Hepatocyte (in vitro differentiated cells): ENCODE data around the gene SCAMP3. TPM values are rescaled to one million over a fixed set of nuclear protein-coding genes. Genes with fewer than 3 reads are reported as not detected.

ENCODE experiments used
- DNase-seq: peaks from one replicate; pipeline ENCODE4 v3.0.0-alpha.2; 2016; ENCODE audit warnings: low spot score
- H2AFZ ChIP-seq: fragments of 200-600 bp; sonication (generic); 2 replicates; pipeline ENCODE4 v1.6.0; 2016; ENCODE audit warnings: antibody characterized with exemption, mild to moderate bottlenecking
- H3K27ac ChIP-seq: fragments of 200-600 bp; sonication (generic); 2 replicates; pipeline ENCODE4 v1.5.1; 2016; ENCODE audit warnings: mild to moderate bottlenecking
- H3K27me3 ChIP-seq: fragments of 200-600 bp; sonication (generic); 2 replicates; pipeline ENCODE4 v1.6.1; 2016
- H3K36me3 ChIP-seq: fragments of 200-600 bp; sonication (generic); replicated peaks from 2 replicates; pipeline ENCODE4 v1.5.1; 2016; ENCODE audit warnings: low read depth; ENCODE audit not compliant: insufficient read depth
- H3K4me1 ChIP-seq: fragments of 200-600 bp; sonication (generic); 2 replicates; pipeline ENCODE4 v1.5.1; 2016; ENCODE audit warnings: mild to moderate bottlenecking, moderate library complexity; ENCODE audit not compliant: insufficient read depth
- H3K4me2 ChIP-seq: fragments of 200-600 bp; sonication (generic); 2 replicates; pipeline ENCODE4 v1.6.0; 2016
- H3K4me3 ChIP-seq: fragments of 200-600 bp; sonication (generic); 2 replicates; pipeline ENCODE4 v1.5.1; 2016; ENCODE audit warnings: mild to moderate bottlenecking
- H3K79me2 ChIP-seq: fragments of 200-600 bp; sonication (generic); 2 replicates; pipeline ENCODE4 v1.6.0; 2017; ENCODE audit warnings: mild to moderate bottlenecking
- H3K9me2 ChIP-seq: fragments of 200-600 bp; sonication (generic); replicated peaks from 2 replicates; pipeline ENCODE4 v1.6.0; 2017; ENCODE audit warnings: mild to moderate bottlenecking; ENCODE audit not compliant: insufficient read depth
- H3K9me3 ChIP-seq: fragments of 200-600 bp; sonication (generic); 2 replicates; pipeline ENCODE4 v1.5.1; 2016; ENCODE audit warnings: low read depth, mild to moderate bottlenecking
- H4K20me1 ChIP-seq: fragments of 200-600 bp; sonication (generic); 2 replicates; pipeline ENCODE4 v1.6.0; 2016; ENCODE audit warnings: mild to moderate bottlenecking; ENCODE audit not compliant: insufficient read depth, poor library complexity, severe bottlenecking
- CTCF ChIP-seq: fragments of 200-600 bp; sonication (generic); IDR thresholded peaks from 2 replicates; pipeline ENCODE4 v1.5.1; 2016; ENCODE audit warnings: antibody characterized with exemption, mild to moderate bottlenecking; ENCODE audit not compliant: poor library complexity
- EZH2 ChIP-seq: fragments of 200-600 bp; sonication (generic); IDR thresholded peaks from 2 replicates; pipeline ENCODE4 v1.6.1; 2016; ENCODE audit warnings: antibody characterized with exemption, mild to moderate bottlenecking, borderline replicate concordance
- EZH2phosphoT487 ChIP-seq: fragments of 200-600 bp; sonication (generic); IDR thresholded peaks from one replicate; pipeline ENCODE4 v1.6.1; 2018; ENCODE audit warnings: antibody characterized with exemption, mild to moderate bottlenecking, low read depth, moderate library complexity; ENCODE audit not compliant: unreplicated experiment, severe bottlenecking
- WGBS: methylation state at CpG from one replicate; pipeline ENCODE4 v1.1.6; 2016; ENCODE audit warnings: low lambda C conversion rate; ENCODE audit errors: missing lambda C conversion rate; 5-methylcytosine and 5-hydroxymethylcytosine counted together
- polyA plus RNA-seq: library from polyadenylated mRNA; unstranded; fragments of >200 nt; fragmentation: Nextera tagmentation; extraction: Ambion mirVana; gene quantifications from 2 replicates; pipeline ENCODE4 v1.2.1, GENCODE V29; 2016
- total RNA-seq: library from RNA; depleted of rRNA; stranded (reverse); fragments of >200 nt; gene quantifications from 2 replicates; pipeline ENCODE4 v1.2.3, GENCODE V29; 2014

The SCAMP3 gene
- total and polyA plus RNA-seq, 2 experiments from 2014 or later, result 45.7 to 114 TPM

DNA sequence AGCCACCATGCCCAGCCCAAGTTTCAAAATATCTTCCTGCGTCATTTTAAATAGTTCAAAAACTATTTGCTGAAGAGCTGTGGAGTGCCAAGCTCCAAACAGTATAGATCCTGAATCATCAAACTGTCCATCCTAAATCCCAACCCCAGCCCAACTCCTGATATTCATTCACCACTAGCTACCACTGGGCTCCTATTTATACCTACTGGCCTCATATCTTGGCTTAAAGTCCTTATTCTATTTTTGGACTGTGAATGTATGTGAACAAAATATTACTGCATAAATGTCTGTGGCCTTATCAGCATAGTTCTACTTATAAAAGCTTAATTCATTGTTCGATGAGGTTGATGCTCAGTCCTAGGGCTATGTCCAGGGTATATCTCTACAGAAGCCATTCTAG, 5.2 kb upstream of the SCAMP3 start:
- Histone ChIP-seq H3K4me3 (no peak overlapping the region), H3K4me2 (no peak overlapping the region), H3K36me3 (no peaks in the 10 kb centered on the region), H3K27me3 (no peaks in the 10 kb centered on the region), H4K20me1 (peaks cover 11% of the 10 kb centered on the region), H3K27ac (no peak overlapping the region), H3K4me1 (peaks cover 8% of the 10 kb centered on the region), H3K79me2 (peaks cover 33% of the 10 kb centered on the region), H3K9me3 (no peaks in the 10 kb centered on the region), H3K9me2 (no peaks in the 10 kb centered on the region), H2AFZ (no peak overlapping the region)
- 100% methylated on average over 2 of the region's 2 CpGs for WGBS
- TF ChIP-seq CTCF (no peak), EZH2 (no peak), EZH2phosphoT487 (no peak)
- DNase-seq, result no peak

- Histone ChIP-seq H3K9me2 (no peaks in the 10 kb centered on the region), H3K4me3 (no peak overlapping the region), H2AFZ (no peak overlapping the region), H4K20me1 (peaks cover 4% of the 10 kb centered on the region), H3K36me3 (no peaks in the 10 kb centered on the region), H3K79me2 (peaks cover 26% of the 10 kb centered on the region), H3K27ac (no peak overlapping the region), H3K4me2 (no peak overlapping the region), H3K4me1 (no peaks in the 10 kb centered on the region), H3K9me3 (no peaks in the 10 kb centered on the region), H3K27me3 (no peaks in the 10 kb centered on the region)
- WGBS, result 92% methylated on average over 6 of the region's 6 CpGs
- DNase-seq, result no peak
- no peak for TF ChIP-seq CTCF
Observed at GRCh38 chr1:155266553-155266952, 4.4 kb upstream of the SCAMP3 start.

GRCh38 chr1:155263067-155263466, 907 bp upstream of the SCAMP3 start:
- Histone ChIP-seq H3K27ac (peak overlapping the region; percentile 44), H3K27me3 (no peaks in the 10 kb centered on the region), H3K79me2 (peaks cover 25% of the 10 kb centered on the region), H2AFZ (no peak overlapping the region), H3K9me2 (no peaks in the 10 kb centered on the region), H3K4me3 (no peak overlapping the region), H3K36me3 (no peaks in the 10 kb centered on the region), H4K20me1 (no peaks in the 10 kb centered on the region), H3K9me3 (no peaks in the 10 kb centered on the region), H3K4me1 (peaks cover 6% of the 10 kb centered on the region), H3K4me2 (no peak overlapping the region)
- TF ChIP-seq EZH2phosphoT487, result no peak
- TF ChIP-seq CTCF, result no peak
- no peak for TF ChIP-seq EZH2
- WGBS, result 96% methylated on average over 11 of the region's 11 CpGs
- no peak for DNase-seq

DNA sequence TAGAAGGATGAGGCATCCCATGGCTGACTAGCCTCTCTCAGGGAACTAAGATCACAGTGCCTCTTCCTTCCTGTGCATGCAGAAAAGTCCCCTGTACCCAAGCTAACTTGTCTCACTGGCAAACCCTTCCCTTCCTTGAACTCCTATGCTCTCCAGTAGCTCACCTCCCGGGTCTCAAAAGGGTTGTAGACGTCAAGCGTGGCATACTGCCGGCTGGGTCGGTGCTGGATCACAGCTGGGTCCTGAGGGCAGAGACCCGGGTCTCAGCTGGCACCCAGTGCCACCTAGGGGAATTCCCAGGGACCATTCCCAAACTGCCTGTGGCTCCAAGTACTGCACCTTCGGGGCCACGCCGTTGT, 688 bp downstream of the SCAMP3 start:
- peak overlapping the region; percentile 98 for H3K4me2 ChIP-seq
- peaks cover 25% of the 10 kb centered on the region for H3K79me2 ChIP-seq
- WGBS, result under 1% methylated on average over 9 of the region's 9 CpGs
- no peak for DNase-seq
- TF ChIP-seq EZH2phosphoT487 (no peak), EZH2 (no peak), CTCF (no peak)
- no peaks in the 10 kb centered on the region for H3K9me2 ChIP-seq
- H3K36me3 ChIP-seq, result no peaks in the 10 kb centered on the region
- H3K4me3 ChIP-seq, result peak overlapping the region; percentile 50
- H3K27ac ChIP-seq, result peak overlapping the region; percentile 54
- no peaks in the 10 kb centered on the region for H3K27me3 ChIP-seq
- H3K4me1 ChIP-seq, result peaks cover 6% of the 10 kb centered on the region
- H3K9me3 ChIP-seq, result no peaks in the 10 kb centered on the region
- H2AFZ ChIP-seq, result peak overlapping the region; percentile 20
- no peaks in the 10 kb centered on the region for H4K20me1 ChIP-seq
